Endodermal cell (in vitro differentiated cells): Measurements from ENCODE around the gene UBXN2A. TPM values are rescaled to one million over a fixed set of nuclear protein-coding genes. Genes with fewer than 3 reads are reported as not detected.

ENCODE experiments used
- DNase-seq: peaks from one replicate; pipeline ENCODE4 v3.0.0-alpha.2; 2017
- H3K27ac ChIP-seq: 2 replicates; pipeline ENCODE4 v1.5.1; 2013; ENCODE audit warnings: mild to moderate bottlenecking, low read depth, low read length, moderate library complexity
- H3K27me3 ChIP-seq: 2 replicates; pipeline ENCODE4 v1.6.1; 2013; ENCODE audit warnings: mild to moderate bottlenecking, low read length, moderate library complexity; ENCODE audit not compliant: insufficient read depth, control insufficient read depth, poor library complexity, severe bottlenecking
- H3K36me3 ChIP-seq: 2 replicates; pipeline ENCODE4 v1.7.0; 2013; ENCODE audit warnings: mild to moderate bottlenecking, low read length, moderate library complexity; ENCODE audit not compliant: control insufficient read depth, insufficient read depth
- H3K4me1 ChIP-seq: one replicate; pipeline ENCODE4 v1.7.0; 2013; ENCODE audit warnings: low read length; ENCODE audit not compliant: control insufficient read depth, insufficient read depth
- H3K4me3 ChIP-seq: 2 replicates; pipeline ENCODE4 v1.5.1; 2013; ENCODE audit warnings: mild to moderate bottlenecking, low read length, moderate library complexity
- H3K9ac ChIP-seq: 2 replicates; pipeline ENCODE4 v1.6.1; 2013; ENCODE audit warnings: mild to moderate bottlenecking, low read length, moderate library complexity; ENCODE audit not compliant: poor library complexity, severe bottlenecking; ENCODE audit errors: extremely low read depth
- H3K9me3 ChIP-seq: 2 replicates; pipeline ENCODE4 v1.6.1; 2013; ENCODE audit warnings: mild to moderate bottlenecking, low read length, moderate library complexity; ENCODE audit not compliant: control insufficient read depth
- H3K27ac Mint-ChIP-seq: 2 replicates; pipeline ENCODE4 v1.8.0; 2020; ENCODE audit warnings: mixed read lengths
- H3K27me3 Mint-ChIP-seq: 2 replicates; pipeline ENCODE4 v1.8.0; 2021; ENCODE audit warnings: mild to moderate bottlenecking, mixed read lengths; ENCODE audit not compliant: insufficient read depth
- H3K36me3 Mint-ChIP-seq: 2 replicates; pipeline ENCODE4 v1.8.0; 2020; ENCODE audit warnings: low read depth, mixed read lengths
- H3K4me1 Mint-ChIP-seq: 2 replicates; pipeline ENCODE4 v1.8.0; 2020; ENCODE audit warnings: mixed read lengths
- H3K4me3 Mint-ChIP-seq: 2 replicates; pipeline ENCODE4 v1.8.0; 2020; ENCODE audit warnings: mild to moderate bottlenecking, moderate library complexity, mixed read lengths
- H3K9me3 Mint-ChIP-seq: 2 replicates; pipeline ENCODE4 v1.8.0; 2020; ENCODE audit warnings: mild to moderate bottlenecking, mixed read lengths
- CTCF ChIP-seq: fragments of 200-600 bp; sonication (generic); conservative IDR thresholded peaks from 2 replicates; pipeline ENCODE4 v1.5.0; 2021; ENCODE audit warnings: antibody characterized with exemption, mild to moderate bottlenecking
- WGBS, 2 experiments: methylation state at CpG; one replicate each; pipeline versions ENCODE4 v1.1.5 to v1.1.7; 2013; ENCODE audit warnings: missing lambda C conversion rate in 2 of 2, mixed read lengths in 1 of 2; ENCODE audit not compliant: insufficient coverage in 1 of 2, insufficient read length in 1 of 2; 5-methylcytosine and 5-hydroxymethylcytosine counted together
- total RNA-seq, 2 donors: library from RNA; stranded (reverse); fragmentation: NEBNext Ultra II Directional in 1 of 2; extraction: Animal tissue kit (Norgen Biotek cat#: 25700) in 1 of 2; gene quantifications; 2 replicates in 1 of 2; 3 replicates in 1 of 2; pipeline ENCODE4 v1.2.1, GENCODE V29; 2021

UBXN2A gene
- total RNA-seq, 2 donors from 2014 or later = 20.1 to 26.8 TPM

DNA sequence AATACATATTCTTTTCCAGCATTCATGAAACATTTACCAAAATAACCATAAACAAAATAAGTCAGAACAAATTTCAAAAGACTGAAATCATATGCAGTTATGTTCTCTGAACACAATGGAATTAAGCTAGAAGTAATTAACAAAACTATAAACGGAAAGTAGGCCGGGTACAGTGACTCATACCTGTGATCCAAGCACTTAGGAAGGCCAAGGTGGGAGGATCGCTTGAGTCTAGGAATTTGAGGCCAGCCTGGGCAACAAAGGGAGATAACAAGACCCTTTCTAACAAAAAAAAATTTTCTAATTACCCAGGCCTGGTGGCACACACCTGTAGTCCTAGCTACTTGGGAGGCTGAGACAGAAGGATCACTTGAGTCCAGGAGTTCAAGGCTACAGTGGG is 28.2 kb upstream of the UBXN2A start:
- Mint-ChIP-seq H3K27me3 (no peaks in the 10 kb centered on the region), H3K4me1 (peaks cover 10% of the 10 kb centered on the region), H3K27ac (no peak overlapping the region), H3K4me3 (no peak overlapping the region), H3K36me3 (peaks cover 9% of the 10 kb centered on the region), H3K9me3 (peaks cover 2% of the 10 kb centered on the region)
- H3K4me1 ChIP-seq = no peaks in the 10 kb centered on the region
- H3K36me3 ChIP-seq = no peaks in the 10 kb centered on the region
- no peaks in the 10 kb centered on the region for H3K27me3 ChIP-seq
- TF ChIP-seq CTCF = no peak
- no peak for DNase-seq
- H3K9me3 ChIP-seq = no peaks in the 10 kb centered on the region
- no peak overlapping the region for H3K9ac ChIP-seq
- WGBS, 2 experiments = 95 to 96% methylated on average over 3 of the region's 3 CpGs
- H3K4me3 ChIP-seq = no peak overlapping the region
- H3K27ac ChIP-seq = no peak overlapping the region

- no peaks in the 10 kb centered on the region for H3K27me3 ChIP-seq
- H3K36me3 Mint-ChIP-seq = peaks cover 9% of the 10 kb centered on the region
- no peaks in the 10 kb centered on the region for H3K4me1 ChIP-seq
- no peaks in the 10 kb centered on the region for H3K9me3 Mint-ChIP-seq
- no peak for TF ChIP-seq CTCF
- H3K4me3 Mint-ChIP-seq = no peak overlapping the region
- no peaks in the 10 kb centered on the region for H3K36me3 ChIP-seq
- no peak for DNase-seq
- peaks cover 10% of the 10 kb centered on the region for H3K4me1 Mint-ChIP-seq
- H3K27me3 Mint-ChIP-seq = no peaks in the 10 kb centered on the region
- no peak overlapping the region for H3K27ac ChIP-seq
- no peak overlapping the region for H3K27ac Mint-ChIP-seq
- H3K9me3 ChIP-seq = no peaks in the 10 kb centered on the region
- H3K9ac ChIP-seq = no peak overlapping the region
- WGBS, 2 experiments = 96% methylated on average over 7 of the region's 7 CpGs; no CpG with 5 or more reads in 1 of the 2 experiments
- no peak overlapping the region for H3K4me3 ChIP-seq
These were observed 24.9 kb upstream of the UBXN2A start for GRCh38 chr2:23915327-23915726.

DNA sequence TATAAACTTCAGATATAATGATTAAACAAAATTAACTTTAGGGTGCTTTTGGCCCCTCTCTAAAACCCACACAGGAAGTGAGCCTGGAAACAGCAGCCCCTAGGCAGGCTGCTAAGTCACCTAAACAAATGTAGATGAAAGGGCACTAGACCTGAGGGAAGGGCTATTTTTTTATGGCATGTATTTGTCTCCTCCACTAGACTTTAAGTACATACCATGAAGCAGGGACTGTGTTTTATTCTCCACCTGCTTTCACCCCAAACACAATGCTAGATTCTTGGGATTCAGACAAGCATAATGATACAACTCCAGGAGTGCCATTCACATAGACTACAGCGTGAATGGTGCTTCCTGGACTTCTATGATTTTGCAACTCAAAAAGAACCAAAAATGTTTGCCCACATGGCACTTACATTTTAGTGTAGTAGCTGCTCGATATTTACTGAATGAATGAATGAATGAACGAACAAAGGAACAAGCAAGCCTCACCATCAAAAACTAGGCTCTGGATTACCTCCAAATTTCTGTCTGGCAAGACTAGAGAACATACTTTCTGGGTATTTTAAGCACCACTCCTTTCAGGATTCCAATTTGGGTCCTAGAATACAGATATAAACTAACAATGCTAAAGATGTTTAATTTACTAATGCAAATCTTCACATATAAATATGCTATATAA is 23.4 kb upstream of the UBXN2A start:
- DNase-seq = no peak
- H3K27ac Mint-ChIP-seq = peak overlapping the region; percentile 76
- WGBS, 2 experiments = 92 to 93% methylated on average over 3 of the region's 3 CpGs
- H3K4me1 ChIP-seq = no peaks in the 10 kb centered on the region
- no peak overlapping the region for H3K27ac ChIP-seq
- H3K4me3 Mint-ChIP-seq = no peak overlapping the region
- no peaks in the 10 kb centered on the region for H3K27me3 ChIP-seq
- H3K9me3 ChIP-seq = no peaks in the 10 kb centered on the region
- H3K36me3 ChIP-seq = no peaks in the 10 kb centered on the region
- TF ChIP-seq CTCF = no peak
- no peaks in the 10 kb centered on the region for H3K27me3 Mint-ChIP-seq
- H3K36me3 Mint-ChIP-seq = peaks cover 7% of the 10 kb centered on the region
- no peaks in the 10 kb centered on the region for H3K9me3 Mint-ChIP-seq
- H3K4me1 Mint-ChIP-seq = peaks cover 10% of the 10 kb centered on the region
- H3K9ac ChIP-seq = no peak overlapping the region
- H3K4me3 ChIP-seq = no peak overlapping the region
